Measurements from ENCODE around the gene CST7. TPM values are rescaled to one million over a fixed set of nuclear protein-coding genes. Genes with fewer than 3 reads are reported as not detected.

The CST7 gene
- total RNA-seq, 2 donors from 2014 or later: not detected

GRCh38 chr20:24969186-24970029 lies 20.3 kb downstream of the CST7 start:
- Histone ChIP-seq H3K4me1 (ENCODE audit: control insufficient read depth, insufficient read depth, low read length) (no peaks in the 10 kb centered on the region), H3K4me3 (ENCODE audit: low read length) (no peak overlapping the region), H3K9ac (ENCODE audit: extremely low read depth, low read length, poor library complexity, severe bottlenecking) (no peak overlapping the region), H3K9me3 (ENCODE audit: control insufficient read depth, low read length) (no peaks in the 10 kb centered on the region), H3K36me3 (ENCODE audit: control insufficient read depth, insufficient read depth, low read length) (peaks cover 50% of the 10 kb centered on the region), H3K27ac (ENCODE audit: low read depth, low read length) (no peak overlapping the region), H3K27me3 (ENCODE audit: control insufficient read depth, insufficient read depth, low read length, poor library complexity, severe bottlenecking) (no peaks in the 10 kb centered on the region)
- WGBS, 2 experiments (ENCODE audit: insufficient coverage in 1 of 2, insufficient read length in 1 of 2): 93 to 97% methylated on average over 12 to 19 of the region's 19 CpGs
- TF ChIP-seq CTCF (conservative IDR thresholded peaks at IDR 0.05): no peak
- no peaks in the 10 kb centered on the region for H3K9me3 Mint-ChIP-seq
- peak; percentile 7 for DNase-seq
- no peak overlapping the region for H3K4me3 Mint-ChIP-seq
- H3K36me3 Mint-ChIP-seq (ENCODE audit: low read depth): peaks cover 67% of the 10 kb centered on the region
- no peaks in the 10 kb centered on the region for H3K27me3 Mint-ChIP-seq (ENCODE audit: insufficient read depth)
- no peaks in the 10 kb centered on the region for H3K4me1 Mint-ChIP-seq
- H3K27ac Mint-ChIP-seq: no peak overlapping the region

- peaks cover 50% of the 10 kb centered on the region for H3K36me3 ChIP-seq (ENCODE audit: control insufficient read depth, insufficient read depth, low read length)
- H3K27ac ChIP-seq (ENCODE audit: low read depth, low read length): no peak overlapping the region
- DNase-seq: peak; percentile 16
- H3K27me3 ChIP-seq (ENCODE audit: control insufficient read depth, insufficient read depth, low read length, poor library complexity, severe bottlenecking): no peaks in the 10 kb centered on the region
- Mint-ChIP-seq H3K9me3 (no peaks in the 10 kb centered on the region), H3K4me3 (no peak overlapping the region), H3K27ac (no peak overlapping the region), H3K4me1 (no peaks in the 10 kb centered on the region), H3K36me3 (ENCODE audit: low read depth) (peaks cover 67% of the 10 kb centered on the region), H3K27me3 (ENCODE audit: insufficient read depth) (no peaks in the 10 kb centered on the region)
- WGBS, 2 experiments (ENCODE audit: insufficient coverage in 1 of 2, insufficient read length in 1 of 2): 93 to 95% methylated on average over 2 to 5 of the region's 5 CpGs
- H3K4me3 ChIP-seq (ENCODE audit: low read length): no peak overlapping the region
- H3K9ac ChIP-seq (ENCODE audit: extremely low read depth, low read length, poor library complexity, severe bottlenecking): no peak overlapping the region
- peaks cover 3% of the 10 kb centered on the region for H3K9me3 ChIP-seq (ENCODE audit: control insufficient read depth, low read length)
- H3K4me1 ChIP-seq (ENCODE audit: control insufficient read depth, insufficient read depth, low read length): no peaks in the 10 kb centered on the region
- no peak for TF ChIP-seq CTCF (conservative IDR thresholded peaks at IDR 0.05)
Measured at GRCh38 chr20:24970030-24970553, 21.0 kb downstream of the CST7 start.

GRCh38 chr20:24970754-24971153 lies 21.7 kb downstream of the CST7 start:
- Histone ChIP-seq H3K27me3 (ENCODE audit: control insufficient read depth, insufficient read depth, low read length, poor library complexity, severe bottlenecking) (no peaks in the 10 kb centered on the region), H3K36me3 (ENCODE audit: control insufficient read depth, insufficient read depth, low read length) (peaks cover 50% of the 10 kb centered on the region), H3K4me3 (ENCODE audit: low read length) (no peak overlapping the region), H3K4me1 (ENCODE audit: control insufficient read depth, insufficient read depth, low read length) (no peaks in the 10 kb centered on the region), H3K9me3 (ENCODE audit: control insufficient read depth, low read length) (peaks cover 10% of the 10 kb centered on the region), H3K9ac (ENCODE audit: extremely low read depth, low read length, poor library complexity, severe bottlenecking) (no peak overlapping the region), H3K27ac (ENCODE audit: low read depth, low read length) (no peak overlapping the region)
- H3K36me3 Mint-ChIP-seq (ENCODE audit: low read depth): peaks cover 71% of the 10 kb centered on the region
- peak; percentile 17 for DNase-seq
- H3K9me3 Mint-ChIP-seq: peaks cover 4% of the 10 kb centered on the region
- 84 to 90% methylated on average over 3 to 8 of the region's 8 CpGs for WGBS, 2 experiments (ENCODE audit: insufficient coverage in 1 of 2, insufficient read length in 1 of 2)
- no peaks in the 10 kb centered on the region for H3K4me1 Mint-ChIP-seq
- TF ChIP-seq CTCF (conservative IDR thresholded peaks at IDR 0.05): no peak
- no peak overlapping the region for H3K4me3 Mint-ChIP-seq
- H3K27me3 Mint-ChIP-seq (ENCODE audit: insufficient read depth): no peaks in the 10 kb centered on the region
- no peak overlapping the region for H3K27ac Mint-ChIP-seq
